DMS79 treated with DMSO at 0.1 percent for 48 hours (cell line): Measurements from ENCODE around the gene MLIP.
"Not testable (repeated sequence)": the region's sequence is repeated elsewhere in the genome, so short reads cannot be mapped to it uniquely, and the experiment has no call there.

Experiments used
- DNase-seq: peaks from one replicate; lab custom pipeline; 2025; lab: John Stamatoyannopoulos, UW

Gene MLIP, protein sequence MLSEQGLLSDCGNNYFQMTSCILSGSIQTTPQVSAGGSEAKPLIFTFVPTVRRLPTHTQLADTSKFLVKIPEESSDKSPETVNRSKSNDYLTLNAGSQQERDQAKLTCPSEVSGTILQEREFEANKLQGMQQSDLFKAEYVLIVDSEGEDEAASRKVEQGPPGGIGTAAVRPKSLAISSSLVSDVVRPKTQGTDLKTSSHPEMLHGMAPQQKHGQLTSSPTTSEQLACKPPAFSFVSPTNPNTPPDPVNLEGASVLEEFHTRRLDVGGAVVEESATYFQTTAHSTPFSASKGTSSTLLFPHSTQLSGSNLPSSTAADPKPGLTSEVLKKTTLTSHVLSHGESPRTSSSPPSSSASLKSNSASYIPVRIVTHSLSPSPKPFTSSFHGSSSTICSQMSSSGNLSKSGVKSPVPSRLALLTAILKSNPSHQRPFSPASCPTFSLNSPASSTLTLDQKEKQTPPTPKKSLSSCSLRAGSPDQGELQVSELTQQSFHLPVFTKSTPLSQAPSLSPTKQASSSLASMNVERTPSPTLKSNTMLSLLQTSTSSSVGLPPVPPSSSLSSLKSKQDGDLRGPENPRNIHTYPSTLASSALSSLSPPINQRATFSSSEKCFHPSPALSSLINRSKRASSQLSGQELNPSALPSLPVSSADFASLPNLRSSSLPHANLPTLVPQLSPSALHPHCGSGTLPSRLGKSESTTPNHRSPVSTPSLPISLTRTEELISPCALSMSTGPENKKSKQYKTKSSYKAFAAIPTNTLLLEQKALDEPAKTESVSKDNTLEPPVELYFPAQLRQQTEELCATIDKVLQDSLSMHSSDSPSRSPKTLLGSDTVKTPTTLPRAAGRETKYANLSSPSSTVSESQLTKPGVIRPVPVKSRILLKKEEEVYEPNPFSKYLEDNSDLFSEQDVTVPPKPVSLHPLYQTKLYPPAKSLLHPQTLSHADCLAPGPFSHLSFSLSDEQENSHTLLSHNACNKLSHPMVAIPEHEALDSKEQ

GRCh38 chr6:54111341-54112045 lies at the start of gene MLIP:
Gene MLIP (plus strand): TSS chr6:54111443. CDS start chr6:54111480, 37 bp downstream.
- no peak for DNase-seq

- no peak for DNase-seq
These were observed 48.1 kb upstream of the MLIP start for GRCh38 chr6:54063228-54063539.

DNA sequence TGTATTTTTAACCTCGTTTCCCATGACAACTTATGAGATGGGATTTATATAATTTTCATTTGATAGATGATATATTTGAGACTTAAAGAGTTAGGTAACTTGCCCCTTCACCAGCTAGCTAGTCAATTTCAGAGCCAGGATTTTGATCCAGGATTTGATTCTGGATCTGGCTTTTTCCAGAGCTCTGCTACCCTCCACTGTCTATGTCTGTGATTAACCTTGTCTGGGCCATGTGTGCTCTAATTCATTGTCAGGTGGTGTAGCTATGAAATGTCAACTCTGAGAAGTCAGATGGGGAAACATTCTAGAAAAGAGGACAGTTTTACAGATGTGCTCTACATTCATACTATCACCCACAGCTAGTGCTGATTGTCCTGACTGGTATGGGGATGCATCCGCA lies 42.5 kb upstream of the MLIP start:
- DNase-seq: no peak

GRCh38 chr6:54070025-54070424 lies 41.2 kb upstream of the MLIP start:
- no peak for DNase-seq

DNA sequence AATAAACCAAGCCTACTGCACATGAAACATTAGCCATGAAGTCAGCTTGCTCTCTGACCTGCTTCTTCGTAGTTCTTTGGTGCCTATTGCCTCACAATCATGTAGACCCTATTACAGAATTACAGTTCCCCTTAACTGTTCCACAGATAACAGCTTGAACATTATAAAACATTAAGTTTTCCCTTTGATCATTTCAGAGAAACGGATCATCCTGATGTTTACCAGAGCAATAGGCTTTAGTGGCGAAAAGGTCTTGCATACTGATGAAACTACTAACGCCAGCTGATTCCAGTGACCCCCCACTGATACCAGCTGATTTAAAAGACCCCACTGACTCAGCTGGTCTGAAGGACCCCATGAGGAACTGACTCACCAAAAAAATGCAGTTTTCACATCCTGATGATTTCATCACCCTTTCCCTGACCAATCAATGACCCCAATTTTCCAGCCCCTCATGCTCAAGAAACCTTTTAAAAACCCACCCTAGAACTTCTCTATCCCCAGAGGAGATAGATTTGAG lies 39.4 kb upstream of the MLIP start:
- DNase-seq: no peak

GRCh38 chr6:54072635-54073313 lies 38.5 kb upstream of the MLIP start:
- no peak for DNase-seq

- no peak for DNase-seq
These were observed 37.8 kb upstream of the MLIP start for GRCh38 chr6:54073487-54073886.

DNA sequence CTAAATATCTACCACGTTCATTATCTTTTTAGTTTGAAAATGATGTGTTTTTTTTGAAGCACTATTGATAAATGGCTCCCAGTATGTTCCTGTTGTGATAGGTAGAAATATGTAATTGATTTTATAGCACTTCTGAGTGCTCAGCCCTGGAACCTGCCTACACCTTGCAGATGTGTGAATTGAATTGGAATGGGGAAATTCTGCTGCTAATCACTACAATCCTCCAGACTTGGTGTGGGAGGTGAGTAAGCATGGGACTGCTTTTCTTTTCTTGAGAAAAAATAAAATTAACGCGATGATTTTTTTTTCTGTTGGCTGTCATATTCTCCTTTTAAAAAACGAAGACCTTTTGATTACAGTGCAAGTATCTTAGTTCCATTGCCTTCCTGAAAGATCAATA lies 37.1 kb upstream of the MLIP start:
- no peak for DNase-seq

- DNase-seq: no peak
These were observed 36.6 kb upstream of the MLIP start for GRCh38 chr6:54074578-54075195.

GRCh38 chr6:54076159-54076789 lies 35.0 kb upstream of the MLIP start:
- no peak for DNase-seq

DNA sequence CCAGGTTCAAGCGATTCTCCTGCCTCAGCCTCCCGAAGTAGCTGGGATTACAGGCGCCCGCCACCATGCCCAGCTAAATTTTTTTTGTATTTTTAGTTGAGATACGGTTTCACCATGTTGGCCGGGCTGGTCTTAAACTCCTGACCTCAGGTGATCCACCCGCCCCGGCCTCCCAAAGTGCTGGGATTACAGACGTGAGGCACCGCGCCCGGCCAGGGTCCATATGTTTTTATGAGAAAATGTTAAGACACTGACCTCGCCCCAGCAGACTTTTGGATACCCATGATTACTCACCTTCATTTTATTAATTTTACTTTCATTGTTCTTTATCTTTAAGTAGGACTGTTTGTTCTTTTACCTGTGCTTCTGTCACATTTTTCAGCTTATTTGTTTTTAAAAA lies 29.7 kb upstream of the MLIP start:
- not testable (repeated sequence) for DNase-seq

- no peak for DNase-seq
These were observed 28.0 kb upstream of the MLIP start for GRCh38 chr6:54083287-54083686.

- DNase-seq: no peak
These were observed 27.0 kb upstream of the MLIP start for GRCh38 chr6:54084231-54084630.

DNA sequence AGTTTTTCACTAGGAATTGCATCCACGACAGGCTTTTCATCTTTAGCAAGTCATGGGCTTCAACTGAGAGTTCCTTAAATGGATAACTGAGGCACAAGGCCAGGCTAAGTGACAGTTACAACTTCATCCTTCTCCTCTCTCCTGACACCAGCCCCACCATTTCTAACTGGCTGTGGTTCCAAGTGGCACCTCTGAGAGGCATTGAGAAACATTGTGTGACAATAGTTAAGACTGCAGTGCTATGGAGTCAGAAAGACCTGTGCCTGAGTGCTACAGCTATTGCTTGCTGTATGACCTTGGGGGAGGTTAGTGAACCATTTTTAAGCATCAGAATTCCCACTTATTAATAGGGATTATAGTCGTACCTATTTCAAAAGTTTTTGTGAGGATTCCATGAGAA lies 26.2 kb upstream of the MLIP start:
- no peak for DNase-seq

GRCh38 chr6:54085541-54085940 lies 25.7 kb upstream of the MLIP start:
- DNase-seq: no peak

DNA sequence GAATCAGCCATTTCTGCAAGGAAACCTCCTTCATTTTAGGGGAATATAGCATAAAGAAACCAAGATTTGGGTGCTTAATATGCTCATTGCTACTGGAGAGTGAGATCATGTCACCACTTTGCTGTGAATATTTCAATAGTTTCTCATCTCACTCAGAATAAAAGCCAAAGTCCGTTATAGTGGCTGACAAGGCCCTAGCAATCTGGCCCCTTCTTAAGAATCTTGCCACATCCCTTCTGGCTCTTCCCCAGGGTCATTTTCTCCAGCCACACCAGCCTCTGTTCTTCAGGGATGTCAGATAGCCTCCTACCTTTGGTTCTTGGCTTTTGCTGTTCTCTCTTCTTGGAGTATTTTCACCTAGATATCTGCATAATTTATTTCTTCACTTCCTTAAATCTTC lies 24.8 kb upstream of the MLIP start:
- no peak for DNase-seq

DNA sequence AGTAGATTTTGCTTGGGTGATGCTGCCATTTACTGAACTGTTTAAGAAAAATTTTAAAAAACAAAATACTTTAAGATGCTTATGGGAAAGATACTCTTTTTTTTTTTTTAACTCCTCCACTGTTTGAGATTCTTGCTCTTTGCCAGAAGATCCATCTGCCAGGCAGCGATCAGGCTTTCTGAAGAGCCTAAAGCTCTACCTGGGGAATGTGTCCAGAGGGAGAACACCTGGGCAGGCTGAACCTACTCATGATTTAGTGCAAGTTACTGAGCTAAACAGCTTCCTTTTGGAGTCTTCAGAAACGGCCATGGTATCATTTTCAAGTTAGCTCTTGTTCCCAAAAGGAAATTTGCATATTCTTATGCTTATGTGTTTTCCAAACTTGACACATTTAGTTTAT lies 23.5 kb upstream of the MLIP start:
- DNase-seq: no peak

DNA sequence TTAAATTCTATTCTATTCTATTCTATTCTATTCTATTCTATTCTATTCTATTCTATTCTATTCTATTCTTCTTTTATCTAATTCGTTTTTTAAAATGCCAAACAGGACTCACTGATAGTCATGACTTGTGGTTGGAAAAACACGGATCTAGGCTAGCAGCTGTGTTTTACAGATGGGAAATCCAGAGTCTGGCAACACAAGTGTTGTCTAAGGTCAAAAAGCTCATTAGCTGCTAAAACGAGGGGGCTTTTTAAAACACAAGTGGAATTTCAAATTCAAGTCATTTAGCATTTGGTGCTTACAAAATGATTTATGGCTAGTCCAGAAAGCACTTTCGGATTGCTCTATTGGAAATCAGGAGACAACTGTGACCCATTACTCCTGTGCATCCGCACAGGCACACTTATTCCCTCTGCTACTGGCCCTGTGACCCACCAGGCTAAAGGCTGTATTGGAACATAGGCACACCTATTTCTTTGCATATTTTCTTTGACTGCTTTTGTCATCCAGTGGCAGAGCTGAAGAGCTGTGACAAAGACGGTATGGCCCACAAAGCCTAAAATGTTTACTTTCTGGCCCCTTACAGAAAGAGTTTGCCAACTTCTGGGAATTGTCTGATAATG lies 17.8 kb upstream of the MLIP start:
- DNase-seq: no peak

DNA sequence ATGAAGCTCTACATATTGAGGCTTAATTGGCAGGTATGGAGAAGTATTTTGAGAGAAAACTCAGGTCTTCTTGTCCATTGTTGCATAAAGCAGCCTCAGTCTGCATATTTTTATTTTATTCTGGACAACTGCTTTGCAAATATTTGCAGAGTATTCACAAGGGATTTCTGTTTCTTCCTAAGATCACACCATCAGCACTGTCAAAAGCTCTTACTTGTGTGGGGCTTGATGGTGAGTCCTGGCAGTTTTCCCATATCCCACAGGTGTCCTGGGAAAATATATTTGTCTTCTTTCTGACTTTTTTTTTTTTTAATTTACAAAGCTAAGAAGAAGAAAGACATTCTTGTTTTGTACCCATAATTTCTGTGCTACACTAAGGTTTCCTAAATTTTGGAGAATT lies 16.9 kb upstream of the MLIP start:
- peak; percentile 39 for DNase-seq

GRCh38 chr6:54094786-54095185 lies 16.5 kb upstream of the MLIP start:
- no peak for DNase-seq
